GM12873 (cell line): Measurements from ENCODE around the gene GCA.

Source experiments
- CTCF ChIP-seq: IDR thresholded peaks from 2 replicates; pipeline ENCODE4 v1.5.1; 2012; ENCODE audit warnings: low read depth, mild to moderate bottlenecking, moderate library complexity, low read length, control low read depth; ENCODE audit not compliant: insufficient read depth; ENCODE audit errors: missing control alignments

Gene GCA

GRCh38 chr2:162318328-162319180 lies 25.4 kb upstream of the GCA start, which contains the start of gene IFIH1:
Gene IFIH1 (minus strand): TSS chr2:162318684. CDS start chr2:162318307, 377 bp downstream.
- peak; percentile 33 for TF ChIP-seq CTCF

- no peak for TF ChIP-seq CTCF
Observed at GRCh38 chr2:162320864-162321517, 22.9 kb upstream of the GCA start.

- TF ChIP-seq CTCF, result no peak
Observed at GRCh38 chr2:162324953-162325352, 19.0 kb upstream of the GCA start.

- TF ChIP-seq CTCF, result peak; percentile 66
Observed at GRCh38 chr2:162327134-162327769, 16.7 kb upstream of the GCA start.

DNA sequence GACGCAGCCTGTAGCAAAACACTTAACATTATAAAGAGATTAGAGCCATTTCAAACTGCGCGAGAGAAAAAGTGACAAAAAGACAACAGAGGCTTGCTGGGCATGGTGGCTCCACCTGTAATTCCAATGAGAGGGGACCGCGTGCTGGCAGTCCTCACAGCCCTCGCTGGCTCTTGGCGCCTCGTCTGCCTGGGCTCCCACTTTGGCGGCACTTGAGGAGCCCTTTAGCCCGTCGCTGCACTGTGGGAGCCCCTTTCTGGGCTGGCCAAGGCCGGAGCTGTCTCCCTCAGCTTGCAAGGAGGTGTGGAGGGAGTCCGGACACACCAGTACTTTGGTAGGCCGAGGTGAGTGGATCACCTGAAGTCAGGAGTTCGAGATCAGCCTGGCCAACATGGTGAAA lies 16.1 kb upstream of the GCA start:
- TF ChIP-seq CTCF, result no peak

- no peak for TF ChIP-seq CTCF
Observed at GRCh38 chr2:162328424-162329157, 15.3 kb upstream of the GCA start.

GRCh38 chr2:162330881-162331280 lies 13.1 kb upstream of the GCA start:
- no peak for TF ChIP-seq CTCF
